Endodermal cell (in vitro differentiated cells): ENCODE measurements around the gene RAMACL. TPM values are rescaled to one million over a fixed set of nuclear protein-coding genes. Genes with fewer than 3 reads are reported as not detected.

Experiments
- DNase-seq: peaks from one replicate; pipeline ENCODE4 v3.0.0-alpha.2; 2017
- H3K27ac ChIP-seq: 2 replicates; pipeline ENCODE4 v1.5.1; 2013; ENCODE audit warnings: mild to moderate bottlenecking, low read depth, low read length, moderate library complexity
- H3K27me3 ChIP-seq: 2 replicates; pipeline ENCODE4 v1.6.1; 2013; ENCODE audit warnings: mild to moderate bottlenecking, low read length, moderate library complexity; ENCODE audit not compliant: insufficient read depth, control insufficient read depth, poor library complexity, severe bottlenecking
- H3K36me3 ChIP-seq: 2 replicates; pipeline ENCODE4 v1.7.0; 2013; ENCODE audit warnings: mild to moderate bottlenecking, low read length, moderate library complexity; ENCODE audit not compliant: control insufficient read depth, insufficient read depth
- H3K4me1 ChIP-seq: one replicate; pipeline ENCODE4 v1.7.0; 2013; ENCODE audit warnings: low read length; ENCODE audit not compliant: control insufficient read depth, insufficient read depth
- H3K4me3 ChIP-seq: 2 replicates; pipeline ENCODE4 v1.5.1; 2013; ENCODE audit warnings: mild to moderate bottlenecking, low read length, moderate library complexity
- H3K9ac ChIP-seq: 2 replicates; pipeline ENCODE4 v1.6.1; 2013; ENCODE audit warnings: mild to moderate bottlenecking, low read length, moderate library complexity; ENCODE audit not compliant: poor library complexity, severe bottlenecking; ENCODE audit errors: extremely low read depth
- H3K9me3 ChIP-seq: 2 replicates; pipeline ENCODE4 v1.6.1; 2013; ENCODE audit warnings: mild to moderate bottlenecking, low read length, moderate library complexity; ENCODE audit not compliant: control insufficient read depth
- H3K27ac Mint-ChIP-seq: 2 replicates; pipeline ENCODE4 v1.8.0; 2020; ENCODE audit warnings: mixed read lengths
- H3K27me3 Mint-ChIP-seq: 2 replicates; pipeline ENCODE4 v1.8.0; 2021; ENCODE audit warnings: mild to moderate bottlenecking, mixed read lengths; ENCODE audit not compliant: insufficient read depth
- H3K36me3 Mint-ChIP-seq: 2 replicates; pipeline ENCODE4 v1.8.0; 2020; ENCODE audit warnings: low read depth, mixed read lengths
- H3K4me1 Mint-ChIP-seq: 2 replicates; pipeline ENCODE4 v1.8.0; 2020; ENCODE audit warnings: mixed read lengths
- H3K4me3 Mint-ChIP-seq: 2 replicates; pipeline ENCODE4 v1.8.0; 2020; ENCODE audit warnings: mild to moderate bottlenecking, moderate library complexity, mixed read lengths
- H3K9me3 Mint-ChIP-seq: 2 replicates; pipeline ENCODE4 v1.8.0; 2020; ENCODE audit warnings: mild to moderate bottlenecking, mixed read lengths
- WGBS, 2 experiments: methylation state at CpG; one replicate each; pipeline versions ENCODE4 v1.1.5 to v1.1.7; 2013; ENCODE audit warnings: missing lambda C conversion rate in 2 of 2, mixed read lengths in 1 of 2; ENCODE audit not compliant: insufficient coverage in 1 of 2, insufficient read length in 1 of 2; 5-methylcytosine and 5-hydroxymethylcytosine counted together
- total RNA-seq, 2 donors: library from RNA; stranded (reverse); fragmentation: NEBNext Ultra II Directional in 1 of 2; extraction: Animal tissue kit (Norgen Biotek cat#: 25700) in 1 of 2; gene quantifications; 2 replicates in 1 of 2; 3 replicates in 1 of 2; pipeline ENCODE4 v1.2.1, GENCODE V29; 2021
- TF ChIP-seq, protein P1 (sequence below): fragments of 200-600 bp; sonication (generic); conservative IDR thresholded peaks from 2 replicates; pipeline ENCODE4 v1.5.0; 2021; ENCODE audit warnings: antibody characterized with exemption, mild to moderate bottlenecking

The RAMACL gene
- total RNA-seq, 2 donors from 2014 or later = 0.80 to 2.5 TPM

DNA sequence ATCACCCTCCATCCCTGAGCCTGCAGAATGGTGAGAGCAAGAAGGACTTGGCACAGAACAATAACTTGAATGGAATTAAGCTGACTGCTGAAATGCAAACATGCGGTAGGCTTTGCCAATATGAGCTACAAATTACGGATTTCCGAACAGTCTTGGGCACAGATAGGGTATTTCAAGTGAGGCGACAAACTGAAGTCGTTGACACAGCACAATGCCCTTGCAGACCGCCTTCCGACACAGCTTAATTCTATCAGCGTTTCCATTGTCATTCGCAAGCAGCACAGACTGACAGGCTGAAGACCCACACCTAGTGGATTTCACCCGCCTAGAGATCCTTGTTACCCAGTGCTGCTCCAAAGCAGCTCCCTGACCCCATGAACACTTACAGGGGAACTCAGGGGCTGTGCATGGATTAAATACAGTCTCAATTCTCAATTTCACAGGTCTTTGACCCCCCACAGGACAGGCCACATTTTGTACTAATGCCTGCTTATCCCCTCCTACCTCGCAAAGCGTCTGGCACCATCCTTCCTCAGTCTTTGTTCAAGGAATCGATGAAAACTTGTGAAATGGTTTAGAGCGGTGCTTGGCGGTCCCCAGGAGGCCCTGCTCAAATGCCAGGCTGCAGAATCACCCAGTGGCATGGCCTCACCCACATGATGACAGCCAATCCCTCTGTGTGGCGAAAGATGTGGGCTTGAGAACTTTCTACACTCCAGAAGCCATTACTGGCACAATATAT, 34.6 kb downstream of the RAMACL start:
- H3K4me3 Mint-ChIP-seq = peak overlapping the region; percentile 16
- H3K9me3 Mint-ChIP-seq = no peaks in the 10 kb centered on the region
- TF ChIP-seq, protein P1, sequence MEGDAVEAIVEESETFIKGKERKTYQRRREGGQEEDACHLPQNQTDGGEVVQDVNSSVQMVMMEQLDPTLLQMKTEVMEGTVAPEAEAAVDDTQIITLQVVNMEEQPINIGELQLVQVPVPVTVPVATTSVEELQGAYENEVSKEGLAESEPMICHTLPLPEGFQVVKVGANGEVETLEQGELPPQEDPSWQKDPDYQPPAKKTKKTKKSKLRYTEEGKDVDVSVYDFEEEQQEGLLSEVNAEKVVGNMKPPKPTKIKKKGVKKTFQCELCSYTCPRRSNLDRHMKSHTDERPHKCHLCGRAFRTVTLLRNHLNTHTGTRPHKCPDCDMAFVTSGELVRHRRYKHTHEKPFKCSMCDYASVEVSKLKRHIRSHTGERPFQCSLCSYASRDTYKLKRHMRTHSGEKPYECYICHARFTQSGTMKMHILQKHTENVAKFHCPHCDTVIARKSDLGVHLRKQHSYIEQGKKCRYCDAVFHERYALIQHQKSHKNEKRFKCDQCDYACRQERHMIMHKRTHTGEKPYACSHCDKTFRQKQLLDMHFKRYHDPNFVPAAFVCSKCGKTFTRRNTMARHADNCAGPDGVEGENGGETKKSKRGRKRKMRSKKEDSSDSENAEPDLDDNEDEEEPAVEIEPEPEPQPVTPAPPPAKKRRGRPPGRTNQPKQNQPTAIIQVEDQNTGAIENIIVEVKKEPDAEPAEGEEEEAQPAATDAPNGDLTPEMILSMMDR = no peak

DNA sequence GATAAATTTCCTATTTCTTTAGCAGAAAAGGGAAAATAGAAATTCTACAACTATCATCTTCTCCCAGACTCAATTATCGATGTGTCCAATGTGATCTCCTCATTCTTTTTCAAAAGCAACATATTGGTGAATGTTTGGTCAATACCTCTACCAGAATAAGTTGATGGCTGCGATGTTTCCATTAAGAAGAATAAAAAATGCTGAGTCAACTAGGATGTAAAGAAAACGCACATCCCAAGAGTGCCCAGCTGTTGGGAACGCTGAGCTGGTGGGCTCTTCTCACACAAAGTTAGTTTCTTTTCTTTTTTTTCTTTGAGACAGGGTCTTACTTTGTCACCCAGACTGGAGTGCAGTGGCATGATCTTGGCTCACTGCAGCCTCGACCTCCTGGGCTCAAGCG, 39.8 kb downstream of the RAMACL start:
- no peaks in the 10 kb centered on the region for H3K9me3 Mint-ChIP-seq
- peaks cover 10% of the 10 kb centered on the region for H3K4me1 Mint-ChIP-seq
- no peak overlapping the region for H3K27ac Mint-ChIP-seq
- peaks cover 3% of the 10 kb centered on the region for H3K36me3 Mint-ChIP-seq
- H3K27me3 Mint-ChIP-seq = no peaks in the 10 kb centered on the region
- H3K36me3 ChIP-seq = no peaks in the 10 kb centered on the region
- H3K9ac ChIP-seq = no peak overlapping the region
- peaks cover 3% of the 10 kb centered on the region for H3K9me3 ChIP-seq
- no peak overlapping the region for H3K4me3 ChIP-seq
- no peak overlapping the region for H3K27ac ChIP-seq
- H3K4me3 Mint-ChIP-seq = no peak overlapping the region
- peaks cover 6% of the 10 kb centered on the region for H3K4me1 ChIP-seq
- DNase-seq = no peak
- WGBS, 2 experiments = 95 to 96% methylated on average over 5 to 6 of the region's 6 CpGs
- TF ChIP-seq, protein P1 = no peak
- no peaks in the 10 kb centered on the region for H3K27me3 ChIP-seq

More for the DNA sequence above, 34.6 kb downstream of the RAMACL start:
- H3K27ac Mint-ChIP-seq = peak overlapping the region; percentile 81
- Histone ChIP-seq H3K4me3 (peak overlapping the region; percentile 55), H3K27ac (peak overlapping the region; percentile 32), H3K9ac (no peak overlapping the region), H3K36me3 (no peaks in the 10 kb centered on the region), H3K27me3 (no peaks in the 10 kb centered on the region), H3K4me1 (peaks cover 12% of the 10 kb centered on the region), H3K9me3 (peaks cover 3% of the 10 kb centered on the region)
- 47 to 51% methylated on average over 13 to 16 of the region's 16 CpGs for WGBS, 2 experiments
- DNase-seq = peak; percentile 82
- H3K36me3 Mint-ChIP-seq = no peaks in the 10 kb centered on the region
- peaks cover 3% of the 10 kb centered on the region for H3K27me3 Mint-ChIP-seq
- H3K4me1 Mint-ChIP-seq = peaks cover 28% of the 10 kb centered on the region

DNA sequence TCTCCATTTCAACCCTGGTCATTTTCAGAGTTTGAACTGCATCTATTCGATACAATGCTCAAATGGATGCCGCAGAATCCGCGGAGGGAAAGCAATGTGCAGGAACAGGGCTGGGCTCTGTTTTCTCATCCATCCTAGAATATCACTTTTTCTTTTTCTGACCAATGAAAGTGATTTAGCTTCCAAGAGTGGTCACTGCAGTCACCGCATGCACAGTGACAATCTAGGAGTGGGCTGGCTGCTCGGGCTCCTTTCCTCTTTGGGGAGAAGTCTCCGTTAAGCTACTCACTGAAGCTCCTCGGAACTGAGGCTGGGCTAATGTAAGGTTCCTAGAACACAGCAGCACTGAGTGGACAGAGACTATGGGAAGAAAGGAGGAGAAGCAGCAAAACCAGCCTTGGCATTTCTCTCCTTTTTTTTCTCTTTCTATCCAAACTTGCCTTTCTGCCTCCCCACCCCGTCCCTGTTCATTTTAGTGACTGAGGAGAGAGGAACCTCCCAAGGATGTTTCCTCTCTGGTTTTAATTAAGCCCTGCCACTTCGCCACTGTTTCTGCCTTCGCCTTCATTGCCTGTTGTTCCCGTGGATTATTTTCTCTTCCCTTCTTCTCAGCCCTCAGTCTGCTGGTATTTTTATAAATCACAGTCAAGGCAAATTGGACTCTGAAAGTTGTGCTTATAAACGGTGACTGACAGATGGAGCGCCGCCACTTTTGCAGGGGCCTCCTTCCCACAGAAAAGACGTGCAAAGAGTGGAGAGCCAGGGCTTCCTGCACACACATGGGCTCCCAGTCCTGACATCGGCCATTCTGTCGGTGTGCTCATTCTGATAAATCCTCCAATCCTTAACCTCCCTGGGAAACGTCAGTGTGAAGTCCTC, 41.1 kb downstream of the RAMACL start:
- Histone ChIP-seq H3K27ac (no peak overlapping the region), H3K4me3 (no peak overlapping the region), H3K9me3 (peaks cover 3% of the 10 kb centered on the region), H3K27me3 (no peaks in the 10 kb centered on the region), H3K4me1 (no peaks in the 10 kb centered on the region), H3K36me3 (no peaks in the 10 kb centered on the region), H3K9ac (no peak overlapping the region)
- no peak overlapping the region for H3K27ac Mint-ChIP-seq
- TF ChIP-seq, protein P1 = no peak
- H3K9me3 Mint-ChIP-seq = no peaks in the 10 kb centered on the region
- WGBS, 2 experiments = 92 to 95% methylated on average over 12 to 19 of the region's 19 CpGs
- no peaks in the 10 kb centered on the region for H3K27me3 Mint-ChIP-seq
- H3K36me3 Mint-ChIP-seq = peaks cover 3% of the 10 kb centered on the region
- DNase-seq = no peak
- peaks cover 14% of the 10 kb centered on the region for H3K4me1 Mint-ChIP-seq
- H3K4me3 Mint-ChIP-seq = no peak overlapping the region
